Mucosa of descending colon (tissue), 3 donors: ENCODE results near the gene ACY1. TPM values are rescaled to one million over a fixed set of nuclear protein-coding genes. Genes with fewer than 3 reads are reported as not detected.

ENCODE experiments used
- ATAC-seq: fragments of 200-7000 bp; cut with Tn5 transposase; one replicate; pipeline ENCODE4 v1.9.1; 2020; ENCODE audit warnings: mild to moderate bottlenecking, moderate library complexity
- DNase-seq, 3 donors: peaks; one replicate each; pipeline ENCODE4 v3.0.0-alpha.2; 2020
- H3K36me3 ChIP-seq: fragments of 200-600 bp; one replicate; pipeline ENCODE4 v1.8.0; 2021; ENCODE audit warnings: low read depth, mild to moderate bottlenecking
- H3K4me1 ChIP-seq: fragments of 200-600 bp; one replicate; pipeline ENCODE4 v1.8.0; 2021; ENCODE audit warnings: low read depth, mild to moderate bottlenecking
- H3K4me3 ChIP-seq: fragments of 200-600 bp; one replicate; pipeline ENCODE4 v1.8.0; 2021; ENCODE audit warnings: mild to moderate bottlenecking
- H3K9me3 ChIP-seq: fragments of 200-600 bp; one replicate; pipeline ENCODE4 v1.8.0; 2021; ENCODE audit warnings: mild to moderate bottlenecking
- intact Hi-C, 2 donors: fragments of 100-400 bp; cut with DNase I in 1 of 2; cut with micrococcal nuclease in 1 of 2; formaldehyde crosslinking; loops; one replicate each; pipeline versions ENCODE4 v1.11.0 to v1.11.1; 2022; cut with DNase I, micrococcal nuclease
- total RNA-seq, 3 donors: library from RNA; stranded (reverse); fragmentation: NEBNext Ultra II Directional in 2 of 3; extraction: Animal tissue kit (Norgen Biotek cat#: 25700) in 2 of 3; gene quantifications; one replicate each; pipeline versions ENCODE4 v1.2.1 to v1.2.4, GENCODE V29; 2021 to 2023
- TF ChIP-seq, protein P1 (sequence below): fragments of 200-600 bp; IDR thresholded peaks from one replicate; pipeline ENCODE4 v1.8.0; 2022; ENCODE audit warnings: antibody characterized with exemption, mild to moderate bottlenecking
- donor health status: DM: no; HTN: no; CAD: no; lungs with moderate emphysema.
- donor health status: DM: no; HTN: no; CAD: no.
- donor health status: DM: no; HTN: yes; CAD: no.

Gene ACY1
- total RNA-seq, 3 donors from 2014 or later, result 79.9 to 180 (median 133) TPM

DNA sequence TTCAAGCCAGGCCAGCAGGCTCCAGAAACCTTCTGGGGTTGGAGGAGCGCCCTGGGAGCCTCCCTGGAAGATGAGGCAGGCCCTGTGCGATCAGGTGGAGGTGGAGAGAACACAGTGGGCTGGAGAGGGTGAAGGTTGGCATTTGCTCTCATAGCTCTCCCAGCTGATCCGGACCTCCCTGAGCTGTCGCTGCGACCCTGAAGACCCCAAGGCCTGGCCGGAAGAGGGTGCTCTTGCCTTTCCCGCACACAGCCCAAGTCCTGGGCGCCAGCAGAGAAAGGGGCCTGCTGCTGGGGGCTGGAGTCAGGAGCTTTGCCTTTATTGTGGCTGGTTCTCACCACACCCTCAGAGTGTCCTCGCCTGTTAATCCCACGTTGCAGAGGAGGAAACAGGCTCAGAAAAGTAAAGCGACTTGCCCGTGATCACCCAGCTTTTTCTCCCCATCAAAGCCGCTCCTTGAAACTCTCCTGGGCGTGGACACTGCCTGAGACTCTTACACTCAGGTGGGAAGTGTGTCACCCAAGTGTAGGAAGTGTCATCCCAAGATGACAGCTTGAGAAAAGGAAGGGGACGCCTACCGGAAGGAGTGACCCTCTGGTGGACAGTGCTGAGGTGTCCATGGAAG lies 20.9 kb downstream of the ACY1 start:
- intact Hi-C loops, result loop anchor here (5.0 kb wide), 3 partner anchors 118 to 338 kb away; no protein-coding TSS in a partner anchor
- Histone ChIP-seq H3K9me3 (no peaks in the 10 kb centered on the region), H3K36me3 (no peaks in the 10 kb centered on the region), H3K4me1 (peaks cover 5% of the 10 kb centered on the region), H3K4me3 (no peak overlapping the region)
- DNase-seq, result no peak
- ATAC-seq, result no peak
- TF ChIP-seq, protein P1, sequence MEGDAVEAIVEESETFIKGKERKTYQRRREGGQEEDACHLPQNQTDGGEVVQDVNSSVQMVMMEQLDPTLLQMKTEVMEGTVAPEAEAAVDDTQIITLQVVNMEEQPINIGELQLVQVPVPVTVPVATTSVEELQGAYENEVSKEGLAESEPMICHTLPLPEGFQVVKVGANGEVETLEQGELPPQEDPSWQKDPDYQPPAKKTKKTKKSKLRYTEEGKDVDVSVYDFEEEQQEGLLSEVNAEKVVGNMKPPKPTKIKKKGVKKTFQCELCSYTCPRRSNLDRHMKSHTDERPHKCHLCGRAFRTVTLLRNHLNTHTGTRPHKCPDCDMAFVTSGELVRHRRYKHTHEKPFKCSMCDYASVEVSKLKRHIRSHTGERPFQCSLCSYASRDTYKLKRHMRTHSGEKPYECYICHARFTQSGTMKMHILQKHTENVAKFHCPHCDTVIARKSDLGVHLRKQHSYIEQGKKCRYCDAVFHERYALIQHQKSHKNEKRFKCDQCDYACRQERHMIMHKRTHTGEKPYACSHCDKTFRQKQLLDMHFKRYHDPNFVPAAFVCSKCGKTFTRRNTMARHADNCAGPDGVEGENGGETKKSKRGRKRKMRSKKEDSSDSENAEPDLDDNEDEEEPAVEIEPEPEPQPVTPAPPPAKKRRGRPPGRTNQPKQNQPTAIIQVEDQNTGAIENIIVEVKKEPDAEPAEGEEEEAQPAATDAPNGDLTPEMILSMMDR, result no peak

DNA sequence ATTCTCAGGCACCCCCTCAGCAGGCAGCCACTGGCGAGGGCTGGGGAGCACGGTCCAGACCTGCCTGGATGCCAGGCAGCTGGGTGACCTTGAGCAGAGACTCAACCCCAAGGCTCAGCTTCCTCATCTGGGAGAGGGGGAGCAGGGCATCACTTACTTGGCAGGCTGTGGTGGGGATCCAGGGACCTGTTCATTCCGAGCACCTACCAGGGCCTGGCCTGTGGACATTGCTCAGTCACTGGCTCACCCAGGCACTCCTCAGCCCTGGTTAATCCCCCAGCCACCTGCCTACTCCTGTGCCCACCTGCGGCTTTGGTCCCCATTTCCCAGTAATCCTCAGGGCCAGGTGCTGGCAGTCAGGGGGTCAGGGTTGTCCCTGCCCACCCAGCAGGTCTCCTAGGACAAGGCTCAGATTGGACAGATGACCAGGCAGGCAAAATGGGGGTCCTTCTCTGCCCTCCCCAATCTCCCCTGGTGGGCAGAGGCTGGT lies 21.6 kb downstream of the ACY1 start:
- H3K4me1 ChIP-seq, result peaks cover 5% of the 10 kb centered on the region
- intact Hi-C loops, result loop anchor here (5.0 kb wide), 3 partner anchors 117 to 337 kb away; no protein-coding TSS in a partner anchor
- DNase-seq (no peak), ATAC-seq (no peak)
- H3K9me3 ChIP-seq, result no peaks in the 10 kb centered on the region
- TF ChIP-seq, protein P1, result no peak
- no peak overlapping the region for H3K4me3 ChIP-seq
- no peaks in the 10 kb centered on the region for H3K36me3 ChIP-seq

DNA sequence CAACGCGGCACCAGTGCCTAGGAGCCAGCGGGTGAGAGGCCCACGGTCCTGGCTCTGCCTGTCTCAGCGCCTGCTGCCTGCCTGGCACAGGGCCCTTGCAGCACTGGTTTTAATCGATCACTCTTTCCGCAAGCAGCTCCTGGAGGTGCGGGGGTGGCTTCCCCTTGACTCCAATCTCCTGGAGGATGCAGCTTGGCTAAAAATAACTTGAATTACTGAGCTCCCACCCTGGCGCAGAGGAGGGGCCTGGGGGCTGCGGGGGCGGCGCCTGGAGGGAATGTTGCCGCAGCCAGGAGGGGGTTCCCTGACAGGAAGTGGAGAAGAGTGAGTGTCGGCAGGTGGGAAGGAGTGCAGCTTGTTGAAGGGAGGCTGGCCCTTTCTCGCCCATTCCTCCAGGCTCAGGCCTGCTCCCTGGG lies 22.2 kb downstream of the ACY1 start:
- no peak for ATAC-seq
- Histone ChIP-seq H3K9me3 (no peaks in the 10 kb centered on the region), H3K36me3 (no peaks in the 10 kb centered on the region), H3K4me1 (peaks cover 5% of the 10 kb centered on the region), H3K4me3 (no peak overlapping the region)
- no peak for DNase-seq
- intact Hi-C loops, result no loop called here
- TF ChIP-seq, protein P1, result no peak

DNA sequence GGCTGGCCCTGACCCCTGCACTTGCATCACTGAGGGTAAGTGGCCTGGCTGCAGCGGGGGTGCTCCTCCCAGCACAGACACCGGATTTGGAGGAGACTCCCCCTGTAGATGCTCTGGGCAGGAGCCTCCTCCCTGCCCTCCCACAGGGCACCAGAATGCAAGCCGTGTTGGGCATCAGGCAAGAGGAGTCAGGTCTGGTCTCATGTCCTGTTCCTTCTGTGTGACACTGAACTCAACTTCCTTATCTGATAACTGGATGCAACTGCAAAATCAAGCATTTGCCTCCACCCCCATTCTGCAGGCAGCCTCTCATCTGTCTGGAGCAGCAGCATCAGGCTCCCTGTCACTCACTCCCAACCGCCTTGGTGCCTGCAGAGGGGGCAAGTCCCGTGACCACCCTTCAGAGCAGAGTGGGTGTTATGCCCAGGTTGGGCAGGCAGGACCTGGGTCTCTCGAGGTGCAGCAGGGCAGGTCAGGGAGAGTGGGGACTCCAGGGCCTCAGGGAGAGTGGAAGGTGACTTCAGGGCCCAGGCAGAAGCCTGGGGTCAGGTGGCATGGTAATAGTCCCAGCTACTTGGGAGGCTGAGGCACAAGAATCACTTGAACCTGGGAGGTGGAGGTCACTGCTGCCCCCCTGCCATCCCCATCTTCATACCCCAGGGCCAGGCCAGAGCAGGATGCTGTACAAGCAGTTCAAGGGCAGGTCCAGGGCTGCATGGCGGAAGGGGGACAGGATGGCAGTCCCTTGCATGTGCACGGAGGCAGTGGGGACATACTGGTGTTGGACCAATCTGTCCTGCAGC lies 22.9 kb downstream of the ACY1 start:
- TF ChIP-seq, protein P1, result no peak
- Histone ChIP-seq H3K36me3 (no peaks in the 10 kb centered on the region), H3K9me3 (no peaks in the 10 kb centered on the region), H3K4me3 (no peak overlapping the region), H3K4me1 (peaks cover 5% of the 10 kb centered on the region)
- intact Hi-C loops, result no loop called here
- no peak for ATAC-seq
- no peak for DNase-seq

DNA sequence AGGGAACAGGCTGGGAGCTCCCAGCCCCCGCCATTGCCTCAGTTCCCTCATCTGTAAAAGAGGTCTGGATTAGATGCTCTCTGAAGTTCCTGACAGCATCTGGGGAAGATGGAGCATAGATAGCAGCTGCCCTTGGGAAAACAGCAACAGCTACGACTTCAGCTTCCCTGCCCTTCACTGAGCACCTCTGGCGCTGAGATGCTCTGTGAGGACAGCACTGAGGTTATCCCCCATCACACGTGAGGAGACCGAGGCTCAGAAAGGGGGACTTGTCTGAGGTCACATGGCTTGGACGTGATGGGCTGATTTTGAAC lies 23.4 kb downstream of the ACY1 start:
- ATAC-seq, result no peak
- Histone ChIP-seq H3K4me1 (peaks cover under 1% of the 10 kb centered on the region), H3K4me3 (no peak overlapping the region), H3K9me3 (no peaks in the 10 kb centered on the region), H3K36me3 (no peaks in the 10 kb centered on the region)
- TF ChIP-seq, protein P1, result no peak
- intact Hi-C loops, result no loop called here
- no peak for DNase-seq
